ENCODE data around the gene FRAS1. TPM values are rescaled to one million over a fixed set of nuclear protein-coding genes. Genes with fewer than 3 reads are reported as not detected.

Gene FRAS1
- total RNA-seq, 2 experiments from 2014 or later, result 0.05 to 0.22 TPM

DNA sequence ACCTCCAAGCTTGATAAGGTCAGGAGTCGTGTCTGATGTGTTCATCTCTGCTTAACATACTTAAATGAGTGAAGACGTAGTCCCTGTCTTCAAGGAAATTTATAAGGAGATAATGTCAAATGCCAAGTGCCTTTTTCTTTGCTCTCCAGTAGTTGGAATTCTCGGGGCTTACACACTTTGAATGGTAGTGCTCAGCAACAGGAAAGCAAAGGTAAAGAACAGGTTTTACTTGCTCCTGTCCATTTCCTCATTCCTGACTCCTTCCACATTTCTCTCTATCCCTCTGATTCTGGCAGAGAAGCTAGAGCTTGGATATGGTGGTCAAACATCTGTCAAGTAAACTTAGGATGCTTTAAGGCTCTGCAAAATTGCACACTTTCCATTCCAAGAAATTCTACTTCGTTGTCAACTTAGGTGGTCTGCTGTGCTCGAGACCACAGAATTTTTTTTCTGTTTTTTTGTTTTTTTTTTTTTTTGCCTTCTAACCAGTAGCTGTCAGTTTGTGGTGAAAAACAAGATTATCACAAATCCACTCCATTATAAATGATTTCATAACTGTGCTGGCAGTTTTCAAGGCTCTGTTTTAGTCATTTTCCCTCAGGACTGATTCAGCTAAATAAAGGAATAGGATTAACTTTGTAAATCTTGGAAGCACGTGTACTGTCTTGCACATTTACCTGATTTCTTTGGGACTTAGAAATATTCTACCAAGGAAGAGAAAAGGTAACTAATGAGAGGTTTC, 313.7 kb downstream of the FRAS1 start:
- no peaks in the 10 kb centered on the region for H3K4me1 Mint-ChIP-seq (ENCODE audit: low read depth)
- intact Hi-C loops (cut with micrococcal nuclease), result no loop called here
- ChIA-PET CTCF (no interaction called here), POLR2A (no interaction called here)
- ATAC-seq (no peak), DNase-seq (no peak)
- H3K27me3 Mint-ChIP-seq, result peaks cover 6% of the 10 kb centered on the region
- H3K9me3 Mint-ChIP-seq, result no peaks in the 10 kb centered on the region
- no peak overlapping the region for H3K27ac Mint-ChIP-seq
- no peak overlapping the region for H3K4me3 Mint-ChIP-seq
- H3K36me3 Mint-ChIP-seq (ENCODE audit: low read depth), result no peaks in the 10 kb centered on the region
- TF ChIP-seq, protein P1, sequence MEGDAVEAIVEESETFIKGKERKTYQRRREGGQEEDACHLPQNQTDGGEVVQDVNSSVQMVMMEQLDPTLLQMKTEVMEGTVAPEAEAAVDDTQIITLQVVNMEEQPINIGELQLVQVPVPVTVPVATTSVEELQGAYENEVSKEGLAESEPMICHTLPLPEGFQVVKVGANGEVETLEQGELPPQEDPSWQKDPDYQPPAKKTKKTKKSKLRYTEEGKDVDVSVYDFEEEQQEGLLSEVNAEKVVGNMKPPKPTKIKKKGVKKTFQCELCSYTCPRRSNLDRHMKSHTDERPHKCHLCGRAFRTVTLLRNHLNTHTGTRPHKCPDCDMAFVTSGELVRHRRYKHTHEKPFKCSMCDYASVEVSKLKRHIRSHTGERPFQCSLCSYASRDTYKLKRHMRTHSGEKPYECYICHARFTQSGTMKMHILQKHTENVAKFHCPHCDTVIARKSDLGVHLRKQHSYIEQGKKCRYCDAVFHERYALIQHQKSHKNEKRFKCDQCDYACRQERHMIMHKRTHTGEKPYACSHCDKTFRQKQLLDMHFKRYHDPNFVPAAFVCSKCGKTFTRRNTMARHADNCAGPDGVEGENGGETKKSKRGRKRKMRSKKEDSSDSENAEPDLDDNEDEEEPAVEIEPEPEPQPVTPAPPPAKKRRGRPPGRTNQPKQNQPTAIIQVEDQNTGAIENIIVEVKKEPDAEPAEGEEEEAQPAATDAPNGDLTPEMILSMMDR (IDR thresholded peaks at IDR 0.05), result no peak

DNA sequence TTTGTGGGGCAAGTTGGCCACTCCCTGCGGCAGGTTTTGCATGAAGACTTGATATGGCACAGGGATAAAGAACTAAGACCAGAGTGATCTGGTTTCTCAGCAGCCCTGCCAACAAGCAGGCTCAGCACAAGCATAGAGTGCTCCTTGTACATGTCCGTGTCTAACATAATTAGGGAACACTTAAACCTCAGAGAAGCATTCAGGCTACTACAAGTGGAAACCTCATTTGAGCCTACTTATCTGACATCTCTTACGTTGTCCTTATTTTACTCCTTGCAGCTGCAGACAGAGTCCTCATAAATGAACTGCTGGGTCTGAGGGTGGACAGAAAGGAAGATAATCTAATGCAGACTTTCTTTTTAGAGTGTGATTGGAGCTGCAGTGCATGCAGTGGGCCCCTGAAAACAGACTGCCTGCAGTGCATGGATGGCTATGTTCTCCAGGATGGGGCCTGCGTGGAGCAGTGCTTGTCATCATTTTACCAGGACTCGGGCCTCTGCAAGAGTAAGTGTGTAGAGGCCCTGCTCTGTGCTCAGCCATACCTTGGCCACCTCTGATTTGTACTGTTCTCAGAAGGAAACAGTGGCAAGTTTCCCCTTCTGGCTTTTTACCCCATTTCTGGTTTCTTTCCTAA, 315.3 kb downstream of the FRAS1 start:
- H3K4me3 Mint-ChIP-seq, result no peak overlapping the region
- ChIA-PET POLR2A (no interaction called here), CTCF (no interaction called here)
- DNase-seq (no peak), ATAC-seq (no peak)
- H3K36me3 Mint-ChIP-seq (ENCODE audit: low read depth), result no peaks in the 10 kb centered on the region
- intact Hi-C loops (cut with micrococcal nuclease), result no loop called here
- no peaks in the 10 kb centered on the region for H3K9me3 Mint-ChIP-seq
- TF ChIP-seq, protein P1 (IDR thresholded peaks at IDR 0.05), result no peak
- H3K4me1 Mint-ChIP-seq (ENCODE audit: low read depth), result no peaks in the 10 kb centered on the region
- H3K27me3 Mint-ChIP-seq, result peaks cover 6% of the 10 kb centered on the region
- H3K27ac Mint-ChIP-seq, result no peak overlapping the region

DNA sequence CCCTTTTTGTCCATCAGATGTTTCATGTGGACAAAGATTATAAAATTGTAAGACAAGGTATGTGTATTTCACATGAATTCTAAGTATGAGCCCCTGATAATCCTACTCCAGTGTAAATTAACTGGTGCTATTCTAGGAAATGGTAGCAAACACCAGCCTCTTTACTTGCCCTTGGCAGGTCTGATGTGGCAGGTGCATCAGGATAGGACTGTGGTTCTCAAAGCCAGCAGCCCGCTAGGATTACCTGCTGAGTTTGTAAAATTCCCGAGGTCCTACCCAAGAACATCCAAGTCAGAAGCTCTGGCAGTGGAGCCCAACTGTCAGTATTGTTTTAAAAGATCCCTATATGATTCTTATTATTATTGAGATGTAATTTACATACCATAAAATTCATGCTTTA, 320.4 kb downstream of the FRAS1 start:
- H3K9me3 Mint-ChIP-seq, result no peaks in the 10 kb centered on the region
- DNase-seq, result no peak
- ChIA-PET CTCF (no interaction called here), POLR2A (no interaction called here)
- peaks cover 2% of the 10 kb centered on the region for H3K27me3 Mint-ChIP-seq
- TF ChIP-seq, protein P1 (IDR thresholded peaks at IDR 0.05), result no peak
- no peaks in the 10 kb centered on the region for H3K36me3 Mint-ChIP-seq (ENCODE audit: low read depth)
- ATAC-seq, result no peak
- no peaks in the 10 kb centered on the region for H3K4me1 Mint-ChIP-seq (ENCODE audit: low read depth)
- H3K4me3 Mint-ChIP-seq, result no peak overlapping the region
- intact Hi-C loops (cut with micrococcal nuclease), result no loop called here
- H3K27ac Mint-ChIP-seq, result no peak overlapping the region

DNA sequence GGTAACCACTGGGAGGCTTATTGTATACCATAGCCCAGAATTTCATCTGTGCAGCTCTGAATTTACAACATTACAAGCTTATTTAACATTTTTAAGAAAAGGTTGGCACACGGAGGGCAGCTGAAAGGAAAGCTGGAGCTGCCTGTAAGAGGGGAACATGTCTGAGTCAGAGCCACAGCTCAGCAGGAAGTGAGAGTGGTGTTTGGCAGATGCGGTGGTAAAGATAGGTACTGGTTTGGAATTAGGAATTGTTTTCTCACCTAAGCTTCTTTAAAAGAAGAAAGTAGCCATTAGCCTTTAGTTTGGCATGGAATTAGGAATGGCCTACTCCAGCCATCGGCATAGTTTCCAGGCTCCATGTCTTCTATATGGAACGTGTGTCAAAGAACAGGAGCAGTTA, 321.9 kb downstream of the FRAS1 start:
- H3K9me3 Mint-ChIP-seq, result no peaks in the 10 kb centered on the region
- no peaks in the 10 kb centered on the region for H3K36me3 Mint-ChIP-seq (ENCODE audit: low read depth)
- CTCF ChIA-PET, result no interaction called here

More for the DNA sequence above, 321.9 kb downstream of the FRAS1 start:
- intact Hi-C loops (cut with micrococcal nuclease), result no loop called here
- no peak overlapping the region for H3K27ac Mint-ChIP-seq
- no peak for DNase-seq
- TF ChIP-seq, protein P1 (IDR thresholded peaks at IDR 0.05), result no peak
- H3K27me3 Mint-ChIP-seq, result peaks cover 3% of the 10 kb centered on the region
- POLR2A ChIA-PET, result no interaction called here
- H3K4me1 Mint-ChIP-seq (ENCODE audit: low read depth), result no peaks in the 10 kb centered on the region
- no peak overlapping the region for H3K4me3 Mint-ChIP-seq
- ATAC-seq, result no peak

All from activated CD8-positive, alpha-beta T cell treated with anti-CD3 and anti-CD28 coated beads for 36 hours (primary cell).